H1 (cell line): ENCODE data around the gene S100A4. TPM values are rescaled to one million over a fixed set of nuclear protein-coding genes. Genes with fewer than 3 reads are reported as not detected.

Source experiments
- ASH2L ChIP-seq: fragments of 200-600, 300-600 bp; sonication (generic); IDR thresholded peaks from one replicate; pipeline ENCODE4 v1.7.1; 2017; ENCODE audit warnings: low read length
- CBX8 ChIP-seq: fragments of 300-800, 300-1000 bp; sonication (generic); IDR thresholded peaks from 2 replicates; pipeline ENCODE4 v1.7.1; 2016; ENCODE audit warnings: low read depth, low read length, borderline replicate concordance
- CHD1 ChIP-seq: IDR thresholded peaks from 2 replicates; pipeline ENCODE4 v1.6.1; 2012; ENCODE audit warnings: low read depth, low read length, improper control_type of control experiment
- EZH2 ChIP-seq: fragments of 200-600 bp; sonication (generic); IDR thresholded peaks from 2 replicates; pipeline ENCODE4 v1.7.1; 2012; ENCODE audit warnings: low read depth, mild to moderate bottlenecking, moderate library complexity, low read length, inconsistent platforms; ENCODE audit not compliant: severe bottlenecking
- HDAC2 ChIP-seq, 2 experiments: fragments of 300-600 bp in 1 of 2; sonication (generic) in 1 of 2; IDR thresholded peaks; 2 replicates each; pipeline ENCODE4 v1.6.1; 2011 to 2012; ENCODE audit warnings: low read depth in 2 of 2, low read length in 2 of 2, mild to moderate bottlenecking in 2 of 2, moderate library complexity in 2 of 2, borderline replicate concordance in 1 of 2, inconsistent platforms in 1 of 2
- SIN3A ChIP-seq, 2 experiments: IDR thresholded peaks in 1 of 2; conservative IDR thresholded peaks in 1 of 2; 2 replicates each; pipeline ENCODE4 v1.6.1; 2011 to 2012; ENCODE audit warnings: low read length in 2 of 2, improper control_type of control experiment in 1 of 2, low read depth in 1 of 2, mild to moderate bottlenecking in 1 of 2
- SP1 ChIP-seq: IDR thresholded peaks from 2 replicates; pipeline ENCODE4 v1.6.1; 2011; ENCODE audit warnings: low read depth, low read length
- TEAD4 ChIP-seq: IDR thresholded peaks from 2 replicates; pipeline ENCODE4 v1.6.1; 2012; ENCODE audit warnings: low read depth, low read length, inconsistent platforms, mixed read lengths
- polyA plus RNA-seq, 7 experiments: library from polyadenylated mRNA; depleted of rRNA in 3 of 7; stranded (reverse) in 5 of 7; unstranded in 2 of 7; fragments of >200 nt in 5 of 7; fragments of 200-250 nt in 2 of 7; gene quantifications; 1 replicate in 5 of 7; 2 replicates in 1 of 7; 4 replicates in 1 of 7; pipeline versions ENCODE4 v1.2.1 to v1.2.3, GENCODE V29; 2011 to 2013; ENCODE audit warnings: missing spikeins in 2 of 7, mixed read lengths in 2 of 7
- total RNA-seq: library from RNA; stranded (reverse); fragmentation: NEBNext Ultra II Directional; extraction: Animal tissue kit (Norgen Biotek cat#: 25700); gene quantifications from 2 replicates; pipeline ENCODE4 v1.2.1, GENCODE V29; 2021
- TF ChIP-seq, protein P1 (sequence below): fragments of 300-600 bp; sonication (generic); IDR thresholded peaks from 2 replicates; pipeline ENCODE4 v1.7.1; 2012; ENCODE audit warnings: low read length, moderate library complexity, mild to moderate bottlenecking, inconsistent platforms; ENCODE audit not compliant: insufficient replicate concordance

The S100A4 gene
- total and polyA plus RNA-seq, 2 of the 8 experiments (the other 6 are each of a cell fraction or from before 2014, with no cell fraction given): 36.3 to 85.4 TPM

DNA sequence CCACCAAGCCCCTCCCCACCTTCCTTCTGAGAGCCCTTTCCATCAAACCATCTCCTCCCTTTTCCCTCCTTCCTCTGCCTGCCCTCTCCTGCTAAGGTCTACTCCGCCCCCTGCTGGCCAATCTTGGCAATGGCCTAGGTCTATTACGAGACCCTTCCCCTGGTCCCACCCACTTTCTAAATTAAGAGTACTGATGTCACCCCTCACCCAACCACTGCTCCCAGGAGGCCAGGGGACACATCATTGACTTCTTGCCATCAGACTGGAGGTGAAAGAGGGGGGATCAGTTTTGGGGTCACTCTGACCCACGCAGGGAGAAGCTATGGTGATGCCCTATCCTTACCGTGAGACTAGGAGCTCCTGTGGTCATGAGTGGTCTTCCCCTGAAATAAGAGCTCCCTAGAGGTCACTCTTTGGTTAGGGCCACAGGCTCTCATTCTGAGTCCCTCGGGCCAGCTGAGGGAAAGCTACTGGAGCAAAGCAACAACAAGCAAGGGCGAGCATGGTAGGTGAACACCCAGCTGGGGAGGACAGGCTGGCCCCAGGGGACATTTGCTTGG lies 50.5 kb downstream of the S100A4 start (continued):
- TF ChIP-seq SP1 (peak; percentile 43; the same call in 1 of the 2 replicates), ASH2L (no peak), CHD1 (no peak), CBX8 (no peak), SIN3A (conservative IDR thresholded peaks at IDR 0.05 in 1 of 2, IDR thresholded peaks at IDR 0.05 in 1 of 2; ENCODE audit: low read depth in 1 of 2, low read length in 2 of 2) (no peak), TEAD4 (no peak), HDAC2 (IDR thresholded peaks at IDR 0.05; ENCODE audit: borderline replicate concordance in 1 of 2, low read depth in 2 of 2, low read length in 2 of 2) (no peak), EZH2 (no peak)
- TF ChIP-seq, protein P1, sequence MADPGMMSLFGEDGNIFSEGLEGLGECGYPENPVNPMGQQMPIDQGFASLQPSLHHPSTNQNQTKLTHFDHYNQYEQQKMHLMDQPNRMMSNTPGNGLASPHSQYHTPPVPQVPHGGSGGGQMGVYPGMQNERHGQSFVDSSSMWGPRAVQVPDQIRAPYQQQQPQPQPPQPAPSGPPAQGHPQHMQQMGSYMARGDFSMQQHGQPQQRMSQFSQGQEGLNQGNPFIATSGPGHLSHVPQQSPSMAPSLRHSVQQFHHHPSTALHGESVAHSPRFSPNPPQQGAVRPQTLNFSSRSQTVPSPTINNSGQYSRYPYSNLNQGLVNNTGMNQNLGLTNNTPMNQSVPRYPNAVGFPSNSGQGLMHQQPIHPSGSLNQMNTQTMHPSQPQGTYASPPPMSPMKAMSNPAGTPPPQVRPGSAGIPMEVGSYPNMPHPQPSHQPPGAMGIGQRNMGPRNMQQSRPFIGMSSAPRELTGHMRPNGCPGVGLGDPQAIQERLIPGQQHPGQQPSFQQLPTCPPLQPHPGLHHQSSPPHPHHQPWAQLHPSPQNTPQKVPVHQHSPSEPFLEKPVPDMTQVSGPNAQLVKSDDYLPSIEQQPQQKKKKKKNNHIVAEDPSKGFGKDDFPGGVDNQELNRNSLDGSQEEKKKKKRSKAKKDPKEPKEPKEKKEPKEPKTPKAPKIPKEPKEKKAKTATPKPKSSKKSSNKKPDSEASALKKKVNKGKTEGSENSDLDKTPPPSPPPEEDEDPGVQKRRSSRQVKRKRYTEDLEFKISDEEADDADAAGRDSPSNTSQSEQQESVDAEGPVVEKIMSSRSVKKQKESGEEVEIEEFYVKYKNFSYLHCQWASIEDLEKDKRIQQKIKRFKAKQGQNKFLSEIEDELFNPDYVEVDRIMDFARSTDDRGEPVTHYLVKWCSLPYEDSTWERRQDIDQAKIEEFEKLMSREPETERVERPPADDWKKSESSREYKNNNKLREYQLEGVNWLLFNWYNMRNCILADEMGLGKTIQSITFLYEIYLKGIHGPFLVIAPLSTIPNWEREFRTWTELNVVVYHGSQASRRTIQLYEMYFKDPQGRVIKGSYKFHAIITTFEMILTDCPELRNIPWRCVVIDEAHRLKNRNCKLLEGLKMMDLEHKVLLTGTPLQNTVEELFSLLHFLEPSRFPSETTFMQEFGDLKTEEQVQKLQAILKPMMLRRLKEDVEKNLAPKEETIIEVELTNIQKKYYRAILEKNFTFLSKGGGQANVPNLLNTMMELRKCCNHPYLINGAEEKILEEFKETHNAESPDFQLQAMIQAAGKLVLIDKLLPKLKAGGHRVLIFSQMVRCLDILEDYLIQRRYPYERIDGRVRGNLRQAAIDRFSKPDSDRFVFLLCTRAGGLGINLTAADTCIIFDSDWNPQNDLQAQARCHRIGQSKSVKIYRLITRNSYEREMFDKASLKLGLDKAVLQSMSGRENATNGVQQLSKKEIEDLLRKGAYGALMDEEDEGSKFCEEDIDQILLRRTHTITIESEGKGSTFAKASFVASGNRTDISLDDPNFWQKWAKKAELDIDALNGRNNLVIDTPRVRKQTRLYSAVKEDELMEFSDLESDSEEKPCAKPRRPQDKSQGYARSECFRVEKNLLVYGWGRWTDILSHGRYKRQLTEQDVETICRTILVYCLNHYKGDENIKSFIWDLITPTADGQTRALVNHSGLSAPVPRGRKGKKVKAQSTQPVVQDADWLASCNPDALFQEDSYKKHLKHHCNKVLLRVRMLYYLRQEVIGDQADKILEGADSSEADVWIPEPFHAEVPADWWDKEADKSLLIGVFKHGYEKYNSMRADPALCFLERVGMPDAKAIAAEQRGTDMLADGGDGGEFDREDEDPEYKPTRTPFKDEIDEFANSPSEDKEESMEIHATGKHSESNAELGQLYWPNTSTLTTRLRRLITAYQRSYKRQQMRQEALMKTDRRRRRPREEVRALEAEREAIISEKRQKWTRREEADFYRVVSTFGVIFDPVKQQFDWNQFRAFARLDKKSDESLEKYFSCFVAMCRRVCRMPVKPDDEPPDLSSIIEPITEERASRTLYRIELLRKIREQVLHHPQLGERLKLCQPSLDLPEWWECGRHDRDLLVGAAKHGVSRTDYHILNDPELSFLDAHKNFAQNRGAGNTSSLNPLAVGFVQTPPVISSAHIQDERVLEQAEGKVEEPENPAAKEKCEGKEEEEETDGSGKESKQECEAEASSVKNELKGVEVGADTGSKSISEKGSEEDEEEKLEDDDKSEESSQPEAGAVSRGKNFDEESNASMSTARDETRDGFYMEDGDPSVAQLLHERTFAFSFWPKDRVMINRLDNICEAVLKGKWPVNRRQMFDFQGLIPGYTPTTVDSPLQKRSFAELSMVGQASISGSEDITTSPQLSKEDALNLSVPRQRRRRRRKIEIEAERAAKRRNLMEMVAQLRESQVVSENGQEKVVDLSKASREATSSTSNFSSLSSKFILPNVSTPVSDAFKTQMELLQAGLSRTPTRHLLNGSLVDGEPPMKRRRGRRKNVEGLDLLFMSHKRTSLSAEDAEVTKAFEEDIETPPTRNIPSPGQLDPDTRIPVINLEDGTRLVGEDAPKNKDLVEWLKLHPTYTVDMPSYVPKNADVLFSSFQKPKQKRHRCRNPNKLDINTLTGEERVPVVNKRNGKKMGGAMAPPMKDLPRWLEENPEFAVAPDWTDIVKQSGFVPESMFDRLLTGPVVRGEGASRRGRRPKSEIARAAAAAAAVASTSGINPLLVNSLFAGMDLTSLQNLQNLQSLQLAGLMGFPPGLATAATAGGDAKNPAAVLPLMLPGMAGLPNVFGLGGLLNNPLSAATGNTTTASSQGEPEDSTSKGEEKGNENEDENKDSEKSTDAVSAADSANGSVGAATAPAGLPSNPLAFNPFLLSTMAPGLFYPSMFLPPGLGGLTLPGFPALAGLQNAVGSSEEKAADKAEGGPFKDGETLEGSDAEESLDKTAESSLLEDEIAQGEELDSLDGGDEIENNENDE: no peak
